RWPE2 (cell line): ENCODE results near the gene SH3BP1.
"Not testable (repeated sequence)": the region's sequence is repeated elsewhere in the genome, so short reads cannot be mapped to it uniquely, and the experiment has no call there.

Experiments
- ATAC-seq: fragments of 200-7000 bp; cut with Tn5 transposase; 3 replicates; pipeline ENCODE4 v1.9.1; 2021; ENCODE audit warnings: low read depth
- DNase-seq: peaks from one replicate; pipeline ENCODE4 v3.0.0-alpha.2; 2020; ENCODE audit warnings: low spot score
- H3K27ac ChIP-seq: fragments of 450-650 bp; 2 replicates; pipeline ENCODE4 v1.5.1; 2017; ENCODE audit warnings: mild to moderate bottlenecking; ENCODE audit not compliant: poor library complexity, severe bottlenecking
- H3K27me3 ChIP-seq: fragments of 250-450 bp; sonication (Bioruptor Pico); 2 replicates; pipeline ENCODE4 v1.5.1; 2021; ENCODE audit warnings: mild to moderate bottlenecking, moderate library complexity; ENCODE audit not compliant: insufficient read depth, poor library complexity, severe bottlenecking
- H3K36me3 ChIP-seq: fragments of 250-450 bp; sonication (Bioruptor Pico); 2 replicates; pipeline ENCODE4 v1.5.1; 2020; ENCODE audit warnings: low read depth, mild to moderate bottlenecking, moderate library complexity
- H3K4me1 ChIP-seq: fragments of 250-450 bp; sonication (Bioruptor Pico); 2 replicates; pipeline ENCODE4 v1.5.1; 2021; ENCODE audit warnings: mild to moderate bottlenecking, moderate library complexity; ENCODE audit not compliant: insufficient read depth, poor library complexity, severe bottlenecking
- H3K4me3 ChIP-seq: fragments of 250-450 bp; sonication (Bioruptor Pico); 2 replicates; pipeline ENCODE4 v1.5.1; 2021; ENCODE audit warnings: mild to moderate bottlenecking, moderate library complexity; ENCODE audit not compliant: severe bottlenecking
- H3K9me3 ChIP-seq: fragments of 250-450 bp; sonication (Bioruptor Pico); 2 replicates; pipeline ENCODE4 v1.5.1; 2021; ENCODE audit warnings: mild to moderate bottlenecking, moderate library complexity; ENCODE audit not compliant: severe bottlenecking
- TF ChIP-seq, protein P1 (sequence below): fragments of 450-650 bp; IDR thresholded peaks from one replicate; pipeline ENCODE4 v1.5.1; 2017; ENCODE audit warnings: mild to moderate bottlenecking, moderate library complexity; ENCODE audit not compliant: poor library complexity, severe bottlenecking

Gene SH3BP1

DNA sequence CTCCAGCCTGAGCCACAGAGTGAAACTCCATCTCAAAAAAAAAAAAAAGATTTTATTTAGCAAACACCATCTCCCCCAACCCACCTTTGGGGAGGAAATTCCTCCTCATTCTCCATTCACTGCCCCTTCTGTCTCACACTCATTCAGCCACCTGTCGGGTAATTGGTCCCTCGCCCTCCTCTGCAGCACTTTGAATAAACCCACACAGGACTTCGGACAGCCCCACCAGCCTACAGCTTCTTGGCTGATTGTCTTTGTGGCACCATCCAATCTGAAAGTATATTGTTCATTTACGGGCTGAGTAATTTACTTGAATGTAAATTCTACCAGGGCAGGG lies 38.3 kb upstream of the SH3BP1 start:
- H3K9me3 ChIP-seq = no peaks in the 10 kb centered on the region
- ATAC-seq = no peak
- peaks cover 8% of the 10 kb centered on the region for H3K4me1 ChIP-seq
- H3K4me3 ChIP-seq = no peak overlapping the region
- H3K27me3 ChIP-seq = no peaks in the 10 kb centered on the region
- peak overlapping the region; percentile 6 for H3K27ac ChIP-seq
- TF ChIP-seq, protein P1, sequence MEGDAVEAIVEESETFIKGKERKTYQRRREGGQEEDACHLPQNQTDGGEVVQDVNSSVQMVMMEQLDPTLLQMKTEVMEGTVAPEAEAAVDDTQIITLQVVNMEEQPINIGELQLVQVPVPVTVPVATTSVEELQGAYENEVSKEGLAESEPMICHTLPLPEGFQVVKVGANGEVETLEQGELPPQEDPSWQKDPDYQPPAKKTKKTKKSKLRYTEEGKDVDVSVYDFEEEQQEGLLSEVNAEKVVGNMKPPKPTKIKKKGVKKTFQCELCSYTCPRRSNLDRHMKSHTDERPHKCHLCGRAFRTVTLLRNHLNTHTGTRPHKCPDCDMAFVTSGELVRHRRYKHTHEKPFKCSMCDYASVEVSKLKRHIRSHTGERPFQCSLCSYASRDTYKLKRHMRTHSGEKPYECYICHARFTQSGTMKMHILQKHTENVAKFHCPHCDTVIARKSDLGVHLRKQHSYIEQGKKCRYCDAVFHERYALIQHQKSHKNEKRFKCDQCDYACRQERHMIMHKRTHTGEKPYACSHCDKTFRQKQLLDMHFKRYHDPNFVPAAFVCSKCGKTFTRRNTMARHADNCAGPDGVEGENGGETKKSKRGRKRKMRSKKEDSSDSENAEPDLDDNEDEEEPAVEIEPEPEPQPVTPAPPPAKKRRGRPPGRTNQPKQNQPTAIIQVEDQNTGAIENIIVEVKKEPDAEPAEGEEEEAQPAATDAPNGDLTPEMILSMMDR = no peak
- DNase-seq = no peak
- H3K36me3 ChIP-seq = no peaks in the 10 kb centered on the region

DNA sequence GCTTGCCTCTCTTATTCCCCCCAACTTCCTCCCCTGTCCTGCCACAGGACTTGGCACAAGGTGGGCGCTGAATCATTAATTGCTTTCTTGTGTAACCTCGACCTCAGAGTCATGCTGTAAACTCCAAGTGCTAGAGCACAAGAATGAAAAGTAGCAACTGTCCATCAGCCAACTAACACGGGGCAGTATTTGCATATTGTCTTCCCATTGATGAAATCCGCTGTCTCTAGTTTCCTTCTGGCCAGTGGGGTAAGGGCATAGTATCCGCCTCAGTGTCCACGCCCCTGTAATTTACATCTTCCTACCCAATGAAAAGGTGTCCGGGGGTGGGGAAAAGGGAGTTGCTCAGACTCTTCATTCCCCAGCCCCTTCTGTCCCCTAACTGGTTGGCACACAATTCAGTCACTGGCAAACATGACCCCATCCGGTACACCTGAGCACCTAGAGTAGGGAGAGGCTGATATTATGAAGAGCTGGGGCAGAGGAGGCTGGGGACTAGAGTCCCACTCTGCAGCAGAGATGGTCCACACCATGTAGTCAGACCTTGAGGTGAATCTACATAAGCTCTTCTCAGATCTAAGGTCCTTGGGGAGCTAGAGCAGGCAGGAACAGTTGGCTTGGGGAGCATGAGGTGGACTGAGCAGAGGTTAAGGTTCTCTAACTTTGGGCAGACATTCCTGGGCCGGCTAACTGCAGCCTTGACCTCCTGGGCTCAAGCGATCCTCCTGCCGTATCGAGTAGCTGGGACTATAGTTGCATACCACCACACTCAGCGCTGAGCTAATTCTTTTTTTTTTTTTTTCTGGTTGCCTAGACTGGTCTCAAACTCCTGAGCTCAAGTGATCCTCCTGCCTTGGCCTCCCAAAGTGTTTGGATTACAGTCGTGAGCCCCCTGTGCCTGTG lies 37.7 kb upstream of the SH3BP1 start:
- TF ChIP-seq, protein P1 = no peak
- H3K9me3 ChIP-seq = no peaks in the 10 kb centered on the region
- H3K27me3 ChIP-seq = no peaks in the 10 kb centered on the region
- H3K4me1 ChIP-seq = peaks cover 8% of the 10 kb centered on the region
- no peak overlapping the region for H3K27ac ChIP-seq
- H3K4me3 ChIP-seq = no peak overlapping the region
- DNase-seq = no peak
- peak; percentile 93 for ATAC-seq
- no peaks in the 10 kb centered on the region for H3K36me3 ChIP-seq

DNA sequence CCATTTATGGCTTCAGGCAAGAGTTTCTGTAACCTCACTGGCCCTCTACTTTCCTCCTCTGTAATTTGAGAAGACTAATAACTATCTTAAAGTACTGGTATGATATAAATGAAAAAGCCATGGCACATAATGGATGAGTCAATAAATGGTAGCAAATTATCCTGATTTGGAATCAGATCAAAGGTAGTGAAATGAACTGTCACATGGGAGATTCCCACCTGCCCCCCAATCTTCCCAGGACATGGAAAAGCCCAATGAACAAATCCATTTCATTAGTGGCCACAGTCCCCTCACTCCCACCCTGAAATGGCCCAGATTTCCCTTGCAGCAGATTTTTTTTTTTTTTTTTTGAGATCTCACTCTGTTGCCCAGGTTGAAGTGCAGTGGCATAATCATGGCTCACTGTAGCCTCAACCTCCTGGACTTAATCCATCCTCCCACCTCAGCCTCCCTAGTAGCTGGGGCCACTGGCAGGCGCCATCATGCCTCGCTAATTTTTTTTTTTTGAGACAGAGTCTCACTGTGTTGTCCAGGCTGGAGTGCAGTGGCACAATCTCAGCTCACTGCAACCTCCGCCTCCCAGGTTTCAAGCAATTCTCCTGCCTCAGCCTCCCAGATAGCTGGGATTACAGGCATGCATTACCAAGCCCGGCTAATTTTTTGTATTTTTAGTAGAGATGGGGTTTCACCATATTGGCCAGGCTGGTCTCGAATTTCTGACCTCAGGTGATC lies 36.8 kb upstream of the SH3BP1 start:
- ATAC-seq, H3K4me1 ChIP-seq, H3K36me3 ChIP-seq, H3K27ac ChIP-seq, DNase-seq, H3K27me3 ChIP-seq, H3K9me3 ChIP-seq, H3K4me3 ChIP-seq: not testable (repeated sequence)

DNA sequence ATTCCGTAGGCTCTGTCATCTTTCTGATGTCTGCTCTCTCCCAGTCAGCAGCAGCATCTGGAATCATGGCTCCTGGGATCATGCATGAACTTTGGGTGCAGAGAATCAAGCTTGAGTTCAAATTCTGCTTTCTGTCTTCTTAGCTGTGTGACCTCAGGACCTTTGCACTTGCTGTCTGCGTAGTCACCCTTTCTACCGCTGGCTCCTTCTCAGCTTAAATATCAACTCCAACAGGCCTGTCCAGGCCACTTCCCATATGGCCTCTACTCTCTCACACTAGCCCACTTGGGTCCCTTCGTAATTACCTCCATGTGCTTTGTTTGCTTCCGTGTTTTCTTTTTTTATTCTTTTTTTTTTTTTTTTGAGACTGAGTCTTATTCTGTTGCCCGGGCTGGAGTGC lies 35.4 kb upstream of the SH3BP1 start:
- DNase-seq (no peak), ATAC-seq (no peak)
- Histone ChIP-seq H3K4me1 (peaks cover 8% of the 10 kb centered on the region), H3K27ac (no peak overlapping the region), H3K27me3 (no peaks in the 10 kb centered on the region), H3K36me3 (no peaks in the 10 kb centered on the region), H3K9me3 (no peaks in the 10 kb centered on the region), H3K4me3 (no peak overlapping the region)
- TF ChIP-seq, protein P1 = no peak

DNA sequence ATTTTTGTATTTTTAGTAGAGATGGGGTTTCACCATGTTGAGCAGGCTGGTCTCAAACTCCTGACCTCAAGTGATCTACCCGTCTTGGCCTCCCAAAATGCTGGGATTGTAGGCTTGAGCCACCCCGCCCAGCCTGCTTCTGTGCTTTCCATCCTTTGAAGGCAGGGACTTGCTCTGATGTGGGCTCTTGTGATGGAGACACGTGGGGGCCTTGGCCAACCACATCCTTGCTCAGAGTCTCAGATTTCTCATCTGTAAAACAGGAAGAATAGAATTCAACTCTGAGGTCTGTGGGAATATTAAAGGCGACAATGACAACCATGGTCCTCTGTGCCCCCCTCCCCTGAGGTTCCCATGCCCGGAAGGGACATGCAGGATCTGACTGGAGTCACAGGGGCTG lies 34.6 kb upstream of the SH3BP1 start:
- Histone ChIP-seq H3K27ac (no peak overlapping the region), H3K27me3 (no peaks in the 10 kb centered on the region), H3K4me1 (peaks cover 11% of the 10 kb centered on the region), H3K4me3 (no peak overlapping the region), H3K9me3 (no peaks in the 10 kb centered on the region), H3K36me3 (no peaks in the 10 kb centered on the region)
- DNase-seq = no peak
- TF ChIP-seq, protein P1 = no peak
- no peak for ATAC-seq
